Activated CD4-positive, alpha-beta memory T cell treated with anti-CD3 and anti-CD28 coated beads, Interleukin-2, amount 10 ng/mL, durations not matched to agents 7 days and 5 days (primary cell): Measurements from ENCODE around the gene ARPC1B. TPM values are rescaled to one million over a fixed set of nuclear protein-coding genes. Genes with fewer than 3 reads are reported as not detected.
"Not testable (repeated sequence)": the region's sequence is repeated elsewhere in the genome, so short reads cannot be mapped to it uniquely, and the experiment has no call there.

Experiments used
- CTCF ChIA-PET: fragments of 350-600 bp; sonication (Branson Sonifier 250); formaldehyde crosslinking; loops from one replicate; lab custom pipeline; 2021; ENCODE audit warnings: antibody characterized with exemption, inconsistent platforms; lab: Charles Lee
- POLR2A ChIA-PET: fragments of 350-600 bp; sonication (Branson Sonifier 250); formaldehyde crosslinking; loops from one replicate; lab custom pipeline; 2021; ENCODE audit warnings: antibody characterized with exemption; lab: Charles Lee
- DNase-seq: peaks from one replicate; pipeline ENCODE4 v3.0.0-alpha.2; 2020
- H3K27ac Mint-ChIP-seq: one replicate; pipeline ENCODE4 v1.8.0; 2021; ENCODE audit warnings: mild to moderate bottlenecking, mixed read lengths
- H3K27me3 Mint-ChIP-seq: one replicate; pipeline ENCODE4 v1.8.0; 2021; ENCODE audit warnings: mixed read lengths
- H3K36me3 Mint-ChIP-seq: one replicate; pipeline ENCODE4 v1.8.0; 2021; ENCODE audit warnings: low read depth, mixed read lengths
- H3K4me1 Mint-ChIP-seq: one replicate; pipeline ENCODE4 v1.8.0; 2021; ENCODE audit warnings: mixed read lengths
- H3K4me3 Mint-ChIP-seq: one replicate; pipeline ENCODE4 v1.8.0; 2021; ENCODE audit warnings: mild to moderate bottlenecking, mixed read lengths
- H3K9me3 Mint-ChIP-seq: one replicate; pipeline ENCODE4 v1.8.0; 2021; ENCODE audit warnings: mixed read lengths
- total RNA-seq, 2 experiments: library from RNA; stranded (reverse); gene quantifications; one replicate each; pipeline ENCODE4 v1.2.3, GENCODE V29; 2021

Gene ARPC1B
- total RNA-seq, 2 experiments from 2014 or later: 396 to 397 TPM

GRCh38 chr7:99355098-99355497 lies 19.4 kb upstream of the ARPC1B start:
- no peaks in the 10 kb centered on the region for H3K4me1 Mint-ChIP-seq
- no peaks in the 10 kb centered on the region for H3K27me3 Mint-ChIP-seq
- ChIA-PET CTCF (interaction anchor here (1.4 kb wide), 1 partner anchor 10 kb away, joined by 4 read pairs; no protein-coding TSS in a partner anchor), POLR2A (interaction anchor here (0.7 to 0.8 kb wide), 2 partner anchors 10 to 43 kb away, joined by 3 read pairs; no protein-coding TSS in a partner anchor)
- DNase-seq: no peak
- H3K4me3 Mint-ChIP-seq: no peak overlapping the region
- H3K36me3 Mint-ChIP-seq: peaks cover 48% of the 10 kb centered on the region
- H3K9me3 Mint-ChIP-seq: no peaks in the 10 kb centered on the region
- no peak overlapping the region for H3K27ac Mint-ChIP-seq

GRCh38 chr7:99357701-99358490 lies 16.6 kb upstream of the ARPC1B start:
- no peak for DNase-seq
- Mint-ChIP-seq H3K9me3 (no peaks in the 10 kb centered on the region), H3K4me3 (no peak overlapping the region), H3K27me3 (no peaks in the 10 kb centered on the region), H3K4me1 (no peaks in the 10 kb centered on the region), H3K36me3 (peaks cover 46% of the 10 kb centered on the region), H3K27ac (no peak overlapping the region)
- POLR2A ChIA-PET: interaction anchor here (1.2 kb wide), 1 partner anchor 12 kb away, joined by 3 read pairs; no protein-coding TSS in a partner anchor
- CTCF ChIA-PET: no interaction called here

GRCh38 chr7:99358521-99358920 lies 16.0 kb upstream of the ARPC1B start:
- H3K27me3 Mint-ChIP-seq, H3K4me3 Mint-ChIP-seq, CTCF ChIA-PET, H3K4me1 Mint-ChIP-seq, DNase-seq, H3K27ac Mint-ChIP-seq, H3K9me3 Mint-ChIP-seq, POLR2A ChIA-PET: not testable (repeated sequence)
- H3K36me3 Mint-ChIP-seq: peaks cover 53% of the 10 kb centered on the region

- POLR2A ChIA-PET: interaction anchor here (0.8 to 1.3 kb wide), 4 partner anchors 11 to 48 kb away, joined by 3 to 5 read pairs (median 3); partner anchors contain the start of gene ARPC1B
- Mint-ChIP-seq H3K36me3 (peaks cover 57% of the 10 kb centered on the region), H3K27ac (no peak overlapping the region), H3K9me3 (no peaks in the 10 kb centered on the region), H3K27me3 (no peaks in the 10 kb centered on the region), H3K4me1 (no peaks in the 10 kb centered on the region), H3K4me3 (no peak overlapping the region)
- no peak for DNase-seq
- CTCF ChIA-PET: no interaction called here
These were observed 14.9 kb upstream of the ARPC1B start for GRCh38 chr7:99359465-99360154.

- Mint-ChIP-seq H3K27ac (no peak overlapping the region), H3K9me3 (no peaks in the 10 kb centered on the region), H3K36me3 (peaks cover 64% of the 10 kb centered on the region), H3K27me3 (no peaks in the 10 kb centered on the region), H3K4me3 (no peak overlapping the region), H3K4me1 (no peaks in the 10 kb centered on the region)
- DNase-seq: no peak
- POLR2A ChIA-PET: no interaction called here
- CTCF ChIA-PET: interaction anchor here (0.7 to 1.2 kb wide), 3 partner anchors 19 to 28 kb away, joined by 3 to 4 read pairs (median 3); no protein-coding TSS in a partner anchor
These were observed 11.7 kb upstream of the ARPC1B start for GRCh38 chr7:99362801-99363200.

GRCh38 chr7:99363286-99363685 lies 11.2 kb upstream of the ARPC1B start:
- POLR2A ChIA-PET: no interaction called here
- no peaks in the 10 kb centered on the region for H3K9me3 Mint-ChIP-seq
- no peak overlapping the region for H3K27ac Mint-ChIP-seq
- no peaks in the 10 kb centered on the region for H3K4me1 Mint-ChIP-seq
- peaks cover 59% of the 10 kb centered on the region for H3K36me3 Mint-ChIP-seq
- no peak for DNase-seq
- no peaks in the 10 kb centered on the region for H3K27me3 Mint-ChIP-seq
- H3K4me3 Mint-ChIP-seq: no peak overlapping the region
- CTCF ChIA-PET: interaction anchor here (1.1 to 1.2 kb wide), 2 partner anchors 23 to 27 kb away, joined by 3 to 4 read pairs; no protein-coding TSS in a partner anchor

- no peaks in the 10 kb centered on the region for H3K9me3 Mint-ChIP-seq
These were observed 9.0 kb upstream of the ARPC1B start for GRCh38 chr7:99365318-99366141.

GRCh38 chr7:99366646-99367045 lies 7.9 kb upstream of the ARPC1B start:
- Mint-ChIP-seq H3K4me3 (no peak overlapping the region), H3K27me3 (no peaks in the 10 kb centered on the region), H3K9me3 (no peaks in the 10 kb centered on the region), H3K4me1 (peaks cover 23% of the 10 kb centered on the region), H3K36me3 (peaks cover 49% of the 10 kb centered on the region), H3K27ac (no peak overlapping the region)
- POLR2A ChIA-PET: interaction anchor here (1.0 kb wide), 1 partner anchor 8 kb away, joined by 3 read pairs; no protein-coding TSS in a partner anchor
- DNase-seq: no peak
- CTCF ChIA-PET: interaction anchor here (1.0 kb wide), 2 partner anchors 34 to 43 kb away, joined by 3 read pairs; partner anchors contain the start of gene BUD31

More at GRCh38 chr7:99365318-99366141, 9.0 kb upstream of the ARPC1B start:
- CTCF ChIA-PET: interaction anchor here (0.6 to 1.7 kb wide), 9 partner anchors 10 to 52 kb away, joined by 3 to 9 read pairs (median 3); partner anchors contain the start of genes BUD31 and PDAP1
- Mint-ChIP-seq H3K27me3 (no peaks in the 10 kb centered on the region), H3K4me1 (peaks cover 19% of the 10 kb centered on the region), H3K4me3 (no peak overlapping the region), H3K36me3 (peaks cover 57% of the 10 kb centered on the region), H3K27ac (no peak overlapping the region)
- DNase-seq: peak; percentile 66
- POLR2A ChIA-PET: interaction anchor here (2.2 kb wide), 1 partner anchor 73 kb away, joined by 5 read pairs; the partner anchor contains the start of genes CPSF4 and PTCD1

GRCh38 chr7:99368750-99369389 lies 5.7 kb upstream of the ARPC1B start:
- no peak overlapping the region for H3K4me3 Mint-ChIP-seq
- peaks cover 31% of the 10 kb centered on the region for H3K36me3 Mint-ChIP-seq
- CTCF ChIA-PET: interaction anchor here (1.2 kb wide), 1 partner anchor 18 kb away, joined by 3 read pairs; no protein-coding TSS in a partner anchor
- H3K9me3 Mint-ChIP-seq: no peaks in the 10 kb centered on the region
- POLR2A ChIA-PET: interaction anchor here (1.0 to 1.2 kb wide), 3 partner anchors 10 to 30 kb away, joined by 3 read pairs; no protein-coding TSS in a partner anchor
- H3K27me3 Mint-ChIP-seq: no peaks in the 10 kb centered on the region
- H3K27ac Mint-ChIP-seq: no peak overlapping the region
- no peak for DNase-seq
- peaks cover 31% of the 10 kb centered on the region for H3K4me1 Mint-ChIP-seq

GRCh38 chr7:99369767-99370391 lies 4.7 kb upstream of the ARPC1B start:
- ChIA-PET CTCF (interaction anchor here (1.3 kb wide), 1 partner anchor 9 kb away, joined by 3 read pairs; no protein-coding TSS in a partner anchor), POLR2A (interaction anchor here (0.8 to 1.2 kb wide), 5 partner anchors 10 to 102 kb away, joined by 3 read pairs; no protein-coding TSS in a partner anchor)
- H3K4me3 Mint-ChIP-seq: no peak overlapping the region
- H3K36me3 Mint-ChIP-seq: peaks cover 23% of the 10 kb centered on the region
- H3K27ac Mint-ChIP-seq: peak overlapping the region; percentile 21
- H3K9me3 Mint-ChIP-seq: no peaks in the 10 kb centered on the region
- H3K4me1 Mint-ChIP-seq: peaks cover 32% of the 10 kb centered on the region
- no peak for DNase-seq
- no peaks in the 10 kb centered on the region for H3K27me3 Mint-ChIP-seq

- ChIA-PET POLR2A (interaction anchor here (1.2 kb wide), 1 partner anchor 16 kb away, joined by 3 read pairs; no protein-coding TSS in a partner anchor), CTCF (interaction anchor here (1.3 kb wide), 1 partner anchor 8 kb away, joined by 3 read pairs; no protein-coding TSS in a partner anchor)
- H3K27ac Mint-ChIP-seq: no peak overlapping the region
- H3K4me1 Mint-ChIP-seq: peaks cover 35% of the 10 kb centered on the region
- DNase-seq: no peak
- H3K4me3 Mint-ChIP-seq: no peak overlapping the region
- H3K27me3 Mint-ChIP-seq: no peaks in the 10 kb centered on the region
- H3K9me3 Mint-ChIP-seq: no peaks in the 10 kb centered on the region
- H3K36me3 Mint-ChIP-seq: peaks cover 16% of the 10 kb centered on the region
These were observed 3.1 kb upstream of the ARPC1B start for GRCh38 chr7:99371376-99371920.
